Effector CD4-positive, alpha-beta T cell (primary cell): ENCODE results near the gene ESPNL.

Experiments used
- DNase-seq: peaks from one replicate; pipeline ENCODE4 v3.0.0-alpha.2; 2020

ESPNL gene

DNA sequence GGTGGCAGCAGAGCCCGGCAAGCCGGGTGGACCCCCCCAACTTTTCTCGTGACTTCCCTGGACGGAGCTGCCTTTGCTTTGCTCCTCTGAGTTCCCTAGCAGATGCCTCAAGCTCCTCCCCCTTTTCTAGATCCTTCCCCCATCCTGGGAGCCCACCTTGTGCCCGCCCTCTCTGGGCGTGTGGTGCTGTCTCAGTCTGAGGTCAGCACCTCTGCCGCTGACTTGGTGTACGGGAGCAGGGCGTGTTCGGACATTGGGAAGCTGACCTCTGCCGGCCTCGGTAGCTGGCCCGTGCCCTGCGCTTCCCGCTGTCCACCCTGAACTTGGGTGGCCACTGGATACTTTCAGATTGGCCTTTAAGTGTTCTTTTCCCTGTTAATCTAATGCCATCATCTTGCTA is 19.6 kb upstream of the ESPNL start:
- DNase-seq: no peak

- DNase-seq: no peak
These were observed 19.0 kb upstream of the ESPNL start for GRCh38 chr2:238081150-238081549.

DNA sequence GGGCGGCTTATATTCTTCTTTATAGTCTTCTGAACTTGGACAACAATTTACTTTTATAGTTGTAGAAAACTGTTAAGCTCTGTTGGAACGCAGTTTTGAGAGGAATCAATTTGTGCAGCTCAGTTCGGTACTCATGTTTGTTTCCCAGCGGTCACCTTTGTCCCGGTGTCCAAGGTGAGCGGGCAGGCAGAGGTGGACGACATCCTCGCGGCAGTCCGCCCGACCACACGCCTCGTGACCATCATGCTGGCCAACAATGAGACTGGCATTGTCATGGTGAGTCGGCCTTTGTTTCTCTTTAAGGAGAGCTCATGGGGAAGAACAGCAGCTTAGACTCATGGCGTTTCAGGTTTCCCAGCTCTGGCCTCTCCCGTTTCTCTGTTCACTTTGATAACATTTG is 18.6 kb upstream of the ESPNL start:
- DNase-seq: no peak

DNA sequence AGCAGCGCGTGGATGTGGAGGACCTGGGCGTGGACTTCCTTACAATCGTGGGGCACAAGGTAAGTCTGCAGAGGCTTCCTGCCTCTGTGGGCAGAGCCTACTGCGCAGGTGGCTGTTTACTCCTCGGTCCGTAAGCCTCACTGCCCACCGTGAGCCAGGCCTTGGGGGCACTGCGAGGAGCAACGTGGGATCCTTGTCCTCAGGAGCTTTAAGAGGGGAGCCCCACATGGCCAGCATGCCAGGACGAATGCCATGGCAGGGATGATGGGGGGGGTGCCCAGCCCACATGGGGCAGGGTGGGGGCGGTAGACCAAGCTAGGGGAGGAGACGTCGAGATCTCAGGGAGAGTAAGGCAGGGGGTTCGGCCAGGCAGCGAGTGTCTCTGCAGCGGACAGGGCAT is 18.0 kb upstream of the ESPNL start:
- no peak for DNase-seq

DNA sequence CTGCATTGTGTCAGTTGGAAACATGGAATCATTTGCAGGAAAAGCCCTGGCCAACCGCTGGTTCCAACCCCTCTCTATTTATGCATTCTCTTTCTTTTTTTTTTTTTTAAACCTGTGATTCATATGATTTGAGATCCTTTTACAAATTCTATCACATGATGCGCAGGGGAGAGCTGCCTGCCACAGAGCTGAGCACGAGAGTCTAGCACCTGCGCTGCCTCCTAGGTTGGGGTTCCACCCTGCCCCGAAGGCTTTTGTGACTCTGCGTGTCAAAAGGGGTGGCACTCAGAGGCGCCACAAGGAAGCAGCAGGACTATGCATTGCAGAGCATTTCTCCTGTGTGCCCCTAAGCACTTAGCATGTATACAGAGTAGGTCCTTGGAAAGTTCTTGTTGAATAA is 17.3 kb upstream of the ESPNL start:
- DNase-seq: no peak

DNA sequence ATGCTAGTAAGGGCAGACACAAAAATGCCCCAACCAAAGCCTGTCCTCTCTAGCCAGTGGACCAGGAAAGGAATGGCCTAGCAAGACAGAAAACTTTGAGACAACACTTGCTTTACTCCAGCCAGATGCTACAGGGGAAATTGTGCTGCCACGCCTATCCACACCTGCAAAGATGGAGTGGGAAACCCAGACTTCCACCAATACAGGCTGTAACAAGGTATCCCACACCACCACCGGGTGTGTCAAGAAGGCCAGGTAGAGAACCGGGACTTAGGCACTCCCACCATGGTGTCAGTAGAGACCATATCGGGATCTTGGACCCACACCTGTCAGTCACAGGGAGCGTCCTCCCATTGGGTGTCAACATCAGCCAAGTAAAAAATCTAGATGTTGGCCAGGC is 16.2 kb upstream of the ESPNL start:
- DNase-seq: no peak

DNA sequence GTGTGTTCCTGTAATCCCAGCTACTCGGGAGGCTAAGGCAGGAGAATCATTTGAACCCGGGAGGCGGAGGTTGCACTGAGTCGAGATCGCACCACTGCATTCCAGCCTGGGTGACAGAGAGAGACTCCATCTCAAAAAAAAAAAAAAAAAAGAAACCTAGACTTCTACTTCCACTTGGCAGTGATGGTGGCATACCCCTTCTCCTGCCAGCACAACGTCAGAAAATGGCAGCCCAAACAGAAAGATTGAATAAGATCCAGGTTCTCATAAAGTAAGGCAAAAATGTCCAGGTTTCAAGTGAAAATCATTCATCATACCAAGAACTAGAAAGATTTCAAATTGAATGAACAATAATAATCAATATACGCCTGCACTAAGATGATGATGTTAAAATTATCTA is 15.4 kb upstream of the ESPNL start:
- DNase-seq: no peak

- no peak for DNase-seq
These were observed 14.2 kb upstream of the ESPNL start for GRCh38 chr2:238085899-238086298.

DNA sequence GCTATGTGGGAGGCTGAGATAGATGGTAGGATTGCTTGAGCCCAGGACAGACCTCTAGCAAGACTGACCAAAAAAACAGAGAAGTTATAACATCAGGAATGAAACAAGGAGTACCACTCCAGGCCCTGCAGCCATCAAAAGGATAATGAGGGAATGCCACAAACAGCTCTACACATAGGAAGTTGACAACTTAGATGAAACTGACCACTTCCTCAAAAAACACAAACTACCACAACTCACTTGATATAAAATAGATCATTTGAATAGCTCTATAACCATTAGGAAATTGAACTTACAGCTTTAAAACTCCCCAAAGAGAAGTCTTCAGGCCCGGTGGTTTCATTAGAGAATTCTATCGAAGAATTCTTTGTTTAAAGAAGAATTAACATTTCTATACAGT is 12.9 kb upstream of the ESPNL start:
- no peak for DNase-seq

- no peak for DNase-seq
These were observed 9.3 kb upstream of the ESPNL start for GRCh38 chr2:238090887-238091286.

GRCh38 chr2:238091436-238092060 is 8.6 kb upstream of the ESPNL start:
- DNase-seq: no peak

GRCh38 chr2:238092486-238093035 is 7.6 kb upstream of the ESPNL start:
- DNase-seq: no peak

DNA sequence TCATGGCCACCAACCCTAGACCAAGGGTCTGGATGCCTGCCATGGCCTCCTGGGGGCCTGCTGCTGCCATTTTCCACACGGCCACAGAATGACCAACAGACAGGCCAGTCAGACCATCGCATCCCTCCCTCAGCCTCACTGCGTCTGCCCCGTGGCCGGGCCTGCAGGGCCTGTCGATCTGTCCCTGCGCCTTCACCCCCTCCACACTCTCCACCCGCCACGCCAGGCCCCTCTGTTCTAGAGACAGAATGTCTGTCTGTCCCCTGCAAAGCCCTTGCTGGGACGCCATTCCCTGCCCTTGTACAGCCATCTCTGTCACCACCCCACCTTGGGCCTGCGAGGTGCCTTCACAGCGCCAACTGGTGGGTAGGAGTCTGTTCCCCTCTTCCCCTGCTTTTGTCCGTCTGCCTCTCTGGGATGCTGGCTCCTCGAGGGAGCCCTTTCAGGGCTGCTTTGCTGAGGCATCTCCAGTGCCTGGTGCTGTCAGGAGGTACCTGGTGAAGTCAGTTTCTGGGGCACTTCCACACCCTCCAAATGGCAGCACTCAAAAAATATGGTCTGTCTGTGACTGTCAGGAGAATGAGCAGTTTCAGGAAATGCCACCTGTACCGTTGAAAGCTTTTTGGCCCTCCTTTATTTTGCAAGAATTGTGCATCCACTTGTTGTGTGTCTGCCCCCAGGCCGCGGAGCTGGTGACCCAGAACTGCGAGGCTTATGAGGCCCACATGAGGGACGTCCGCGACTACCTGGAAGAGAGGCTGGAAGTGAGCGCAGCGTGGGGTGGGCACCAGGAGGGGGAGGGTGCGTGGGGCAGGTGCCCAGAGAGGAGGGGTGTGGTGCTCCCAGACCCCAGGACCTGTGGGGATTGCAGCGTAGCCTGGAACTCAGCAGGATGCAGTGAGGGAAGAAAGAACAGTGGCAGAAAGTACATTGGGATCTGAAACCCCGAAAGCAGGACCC is 6.7 kb upstream of the ESPNL start:
- DNase-seq: no peak

- DNase-seq: no peak
These were observed 5.6 kb upstream of the ESPNL start for GRCh38 chr2:238094438-238095022.

DNA sequence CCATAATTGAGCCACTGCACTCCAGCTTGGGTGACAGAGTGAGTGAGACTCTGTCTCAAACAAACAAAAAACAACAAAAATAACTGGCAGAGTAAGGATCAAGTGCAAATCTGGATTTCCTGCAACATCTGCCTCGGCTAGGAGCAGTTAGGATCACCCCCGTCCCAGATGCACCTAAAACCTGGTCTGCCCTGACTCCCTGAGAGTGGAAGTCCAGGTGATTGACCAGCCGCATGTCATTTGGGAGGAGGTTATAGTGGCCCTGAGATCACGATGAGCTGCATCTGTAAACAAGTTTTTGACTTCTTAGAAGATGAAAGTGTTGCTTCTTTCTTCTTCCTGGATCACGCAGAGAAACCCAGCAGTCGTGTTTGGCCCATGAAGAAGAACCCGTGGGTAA is 5.0 kb upstream of the ESPNL start:
- no peak for DNase-seq

GRCh38 chr2:238096311-238097011 is 3.7 kb upstream of the ESPNL start:
- DNase-seq: no peak

DNA sequence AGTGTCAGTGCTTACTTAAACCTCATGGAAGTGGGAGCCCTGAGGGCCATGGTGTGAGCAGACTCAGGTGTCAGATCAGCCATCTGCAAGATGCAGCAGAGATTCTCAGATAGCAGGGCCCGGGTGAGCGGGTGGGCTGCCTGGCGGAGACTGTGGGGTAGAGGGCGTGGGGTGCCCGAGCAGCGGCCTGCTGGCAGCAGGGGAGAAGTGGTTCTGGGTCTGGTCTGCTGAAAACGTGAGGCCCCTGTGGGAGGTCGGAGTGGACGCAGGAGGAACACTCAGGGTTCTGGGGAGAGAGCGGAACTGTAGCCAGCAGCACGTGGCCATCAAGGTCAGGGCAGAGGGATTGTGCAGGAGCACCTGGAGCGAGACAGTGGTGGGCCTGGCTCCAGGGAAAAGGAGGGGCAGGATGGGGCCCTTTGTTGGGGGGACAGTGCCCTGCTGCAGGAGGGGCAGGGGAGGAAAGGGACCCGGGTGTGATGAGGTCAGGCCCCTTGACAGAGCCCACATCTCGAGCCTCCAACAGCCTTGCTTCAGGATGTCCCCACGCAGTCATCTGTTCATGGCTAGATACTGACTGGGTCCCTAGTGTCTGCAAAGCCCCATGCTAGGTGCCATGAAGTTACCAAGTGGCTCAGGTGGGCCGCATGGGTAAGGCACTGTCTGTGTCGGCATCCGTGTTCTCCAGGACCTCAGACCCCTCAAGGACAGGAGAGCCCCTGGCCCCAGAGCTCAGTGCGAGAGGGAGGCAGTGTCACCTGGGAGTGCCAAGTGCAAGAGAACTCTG is 2.7 kb upstream of the ESPNL start:
- no peak for DNase-seq

GRCh38 chr2:238097988-238098871 is 1.9 kb upstream of the ESPNL start:
- DNase-seq: no peak

DNA sequence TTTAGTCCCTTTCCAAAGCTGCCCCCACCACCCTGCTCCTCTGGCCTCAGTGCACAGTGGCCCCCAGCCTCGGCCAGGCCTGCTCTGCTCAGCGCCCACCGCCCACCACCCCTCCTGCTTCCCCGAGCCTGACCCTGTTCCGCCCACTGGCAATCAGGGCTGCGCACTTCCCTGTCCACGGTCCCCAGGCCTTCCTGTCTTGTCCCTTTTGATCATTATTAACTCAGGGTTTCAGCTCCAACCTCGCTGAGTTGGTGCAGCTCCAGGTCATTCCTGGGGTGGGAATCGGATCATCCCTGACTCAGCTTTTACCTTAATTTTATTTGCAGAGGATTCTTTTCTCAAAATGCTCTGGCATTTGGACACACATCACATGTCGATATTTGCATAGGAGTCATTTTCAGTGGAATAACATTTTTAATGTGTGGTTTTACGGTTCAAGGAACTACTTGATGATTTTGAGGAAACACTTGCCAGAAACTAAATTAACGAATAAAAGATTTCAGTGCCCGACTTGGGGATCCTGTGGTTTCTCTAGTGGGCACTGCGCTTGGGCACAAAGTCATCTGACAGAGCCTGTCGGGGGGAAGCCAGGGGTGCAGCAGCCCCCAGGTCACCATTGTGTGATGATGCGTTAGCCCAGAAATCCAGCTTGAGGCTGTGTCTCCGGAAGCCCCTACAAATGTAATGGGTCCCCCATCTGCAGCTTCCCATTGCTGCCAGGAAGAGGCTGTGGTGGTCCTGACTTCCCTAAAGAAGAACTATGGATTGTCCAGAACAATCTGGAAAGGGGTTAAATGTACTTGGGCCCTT is 1.0 kb upstream of the ESPNL start:
- no peak for DNase-seq

DNA sequence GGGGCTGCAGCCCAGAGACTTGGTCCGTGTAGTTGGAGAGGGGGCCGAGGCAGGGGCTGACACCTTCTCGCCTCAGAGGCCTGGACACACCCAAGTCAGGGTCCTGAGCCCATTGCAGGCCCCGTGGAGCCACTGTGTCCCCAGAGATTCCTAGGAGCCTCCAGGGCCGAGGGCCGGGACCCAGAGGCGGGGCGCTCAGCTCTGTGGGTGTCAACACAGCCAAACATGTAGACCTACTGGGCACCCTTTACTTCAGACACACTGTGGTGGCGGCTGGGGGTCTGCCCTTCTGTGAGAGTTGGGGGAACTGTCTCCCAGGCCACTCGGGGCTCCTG is 459 bp upstream of the ESPNL start:
- no peak for DNase-seq
